ENCODE measurements around the gene KNSTRN.

KNSTRN gene

GRCh38 chr15:40346579-40347558 is 35.7 kb upstream of the KNSTRN start:
- no peak for DNase-seq

DNA sequence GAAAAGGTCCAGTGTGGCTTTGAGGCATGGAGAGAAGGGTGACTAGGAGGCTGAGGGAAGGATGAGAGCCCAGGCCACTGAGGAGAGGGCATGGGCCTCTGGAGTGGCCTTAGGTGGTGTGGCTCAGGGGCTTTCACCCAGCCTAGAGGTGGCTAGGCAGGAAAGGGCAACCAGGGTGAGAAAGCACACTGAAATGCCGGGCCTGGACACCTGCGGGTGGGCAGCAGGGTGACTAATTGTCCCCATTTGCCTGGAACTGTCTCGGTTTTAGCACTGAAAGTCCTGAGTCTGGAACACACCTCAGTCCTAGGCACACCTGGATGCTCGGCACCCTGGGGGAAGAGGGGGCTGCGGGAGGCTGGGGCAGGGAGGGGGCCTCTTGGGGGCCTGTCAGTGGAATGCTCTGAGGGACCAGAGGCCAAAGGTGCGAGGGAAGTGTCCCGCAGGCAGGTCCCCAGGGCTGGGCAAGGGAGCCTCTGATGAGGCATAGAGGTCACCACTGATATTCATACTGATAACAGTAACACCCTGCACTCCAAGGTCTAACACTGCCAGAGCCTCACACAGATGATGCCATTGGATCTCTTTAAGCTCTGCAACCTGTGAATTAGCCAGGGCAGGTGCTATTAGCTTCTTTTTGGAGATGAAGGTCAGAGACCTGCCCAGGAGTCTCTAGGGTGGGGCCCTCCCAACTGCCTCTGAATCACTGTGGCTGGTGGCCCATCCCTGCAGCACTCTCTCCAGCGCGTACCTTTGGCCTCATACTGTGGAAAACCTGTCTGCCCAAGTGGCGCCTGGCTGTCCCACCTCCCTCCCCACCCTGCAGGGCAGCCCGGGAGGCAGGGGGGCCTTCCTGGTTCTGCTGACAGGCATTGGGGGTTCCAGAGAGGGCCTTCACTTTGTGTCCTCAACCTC is 34.7 kb upstream of the KNSTRN start:
- DNase-seq: no peak

- DNase-seq: no peak
Measured at GRCh38 chr15:40348474-40348870, 34.0 kb upstream of the KNSTRN start.

- DNase-seq: no peak
Measured at GRCh38 chr15:40349163-40349562, 33.4 kb upstream of the KNSTRN start.

- DNase-seq: no peak
Measured at GRCh38 chr15:40352281-40352901, 30.1 kb upstream of the KNSTRN start.

DNA sequence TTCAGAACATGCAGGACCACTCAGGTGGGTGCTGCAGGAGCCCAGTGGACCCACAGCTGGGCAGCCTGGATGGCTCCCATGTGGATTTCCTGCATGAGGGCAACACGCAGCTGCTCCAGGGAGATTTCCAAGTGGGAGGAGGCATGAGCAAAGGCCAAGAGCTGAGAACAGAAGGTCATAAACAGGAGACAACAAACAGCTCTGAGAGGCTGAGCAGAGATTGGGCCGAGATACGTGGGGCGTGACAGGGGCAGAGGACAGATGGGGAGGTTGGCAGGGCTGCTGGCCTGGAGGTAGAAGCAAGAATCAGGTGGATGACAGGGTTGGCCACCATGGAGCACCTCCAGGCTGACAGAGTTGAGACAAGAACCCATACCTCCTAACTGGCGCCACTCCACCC is 28.8 kb upstream of the KNSTRN start:
- DNase-seq: no peak

- DNase-seq: peak; percentile 85
Measured at GRCh38 chr15:40354408-40355171, 27.9 kb upstream of the KNSTRN start.

DNA sequence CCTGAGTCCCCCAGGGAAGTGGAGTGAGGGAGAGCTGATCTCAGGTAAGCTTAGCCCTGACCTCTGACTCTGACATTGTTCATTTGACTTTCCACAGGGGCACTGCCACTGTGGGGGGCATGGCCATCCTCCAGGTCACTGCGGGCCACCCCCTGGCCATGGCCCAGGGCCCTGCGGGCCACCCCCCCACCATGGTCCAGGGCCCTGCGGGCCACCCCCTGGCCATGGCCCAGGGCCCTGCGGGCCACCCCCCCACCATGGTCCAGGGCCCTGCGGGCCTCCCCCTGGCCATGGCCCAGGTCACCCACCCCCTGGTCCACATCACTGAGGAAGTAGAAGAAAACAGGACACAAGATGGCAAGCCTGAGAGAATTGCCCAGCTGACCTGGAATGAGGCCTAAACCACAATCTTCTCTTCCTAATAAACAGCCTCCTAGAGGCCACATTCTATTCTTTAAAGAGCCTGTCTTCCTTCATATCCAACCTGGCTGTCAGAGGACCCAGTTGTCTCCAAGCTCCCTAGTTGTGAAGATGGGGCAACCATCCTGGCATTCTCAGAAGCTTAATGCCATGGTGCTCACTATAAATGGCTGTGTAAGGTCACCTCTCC is 26.4 kb upstream of the KNSTRN start:
- DNase-seq: no peak

GRCh38 chr15:40357246-40357645 is 25.3 kb upstream of the KNSTRN start:
- no peak for DNase-seq

GRCh38 chr15:40357723-40358470 is 24.6 kb upstream of the KNSTRN start, which contains the start of gene DISP2:
TSS of gene DISP2 (plus strand) at chr15:40358219. CDS start at chr15:40358322, 103 bp downstream.
- peak; percentile 77 for DNase-seq

DNA sequence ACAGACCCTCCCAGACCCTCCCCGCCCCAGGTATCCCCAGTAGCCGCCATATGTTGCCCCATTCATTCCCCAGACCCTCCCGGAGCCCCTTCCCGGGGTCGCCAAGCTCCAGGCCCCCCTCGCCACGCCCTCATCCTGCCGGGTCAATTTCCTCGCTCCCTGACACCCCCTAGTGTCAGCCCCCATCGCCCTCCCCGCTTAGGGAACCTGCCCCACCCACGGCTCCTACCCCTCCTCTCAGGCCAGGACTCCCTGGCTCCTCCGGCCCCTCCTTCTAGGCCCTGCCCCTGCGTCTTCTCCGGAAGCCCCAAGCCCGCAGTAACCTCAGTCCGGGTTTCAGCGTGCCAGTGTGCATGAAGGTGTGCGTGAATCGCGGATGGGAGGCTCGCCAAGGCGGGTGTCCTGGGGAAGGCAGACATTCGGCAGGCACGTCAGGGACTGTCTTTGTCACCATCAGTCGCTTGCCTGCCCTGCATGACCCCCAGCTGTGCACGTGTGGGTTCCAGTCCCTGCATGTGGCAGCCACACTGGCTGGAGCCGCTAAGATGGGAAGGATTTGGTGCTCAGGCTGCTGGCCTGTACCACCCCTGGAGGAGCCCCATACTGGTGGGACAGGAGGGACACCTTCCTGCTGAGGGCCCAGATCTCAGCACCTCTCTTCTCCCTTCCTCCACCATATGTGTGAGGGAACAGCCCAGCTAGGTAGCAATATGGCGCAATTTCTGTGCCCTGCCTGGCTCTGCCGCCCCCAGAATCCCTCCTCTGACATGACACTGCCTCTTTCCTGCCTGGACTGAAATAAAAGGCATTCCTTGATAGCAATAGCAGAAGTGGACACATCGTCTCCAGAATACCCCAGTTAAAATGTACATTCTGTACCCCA is 23.8 kb upstream of the KNSTRN start:
- no peak for DNase-seq

DNA sequence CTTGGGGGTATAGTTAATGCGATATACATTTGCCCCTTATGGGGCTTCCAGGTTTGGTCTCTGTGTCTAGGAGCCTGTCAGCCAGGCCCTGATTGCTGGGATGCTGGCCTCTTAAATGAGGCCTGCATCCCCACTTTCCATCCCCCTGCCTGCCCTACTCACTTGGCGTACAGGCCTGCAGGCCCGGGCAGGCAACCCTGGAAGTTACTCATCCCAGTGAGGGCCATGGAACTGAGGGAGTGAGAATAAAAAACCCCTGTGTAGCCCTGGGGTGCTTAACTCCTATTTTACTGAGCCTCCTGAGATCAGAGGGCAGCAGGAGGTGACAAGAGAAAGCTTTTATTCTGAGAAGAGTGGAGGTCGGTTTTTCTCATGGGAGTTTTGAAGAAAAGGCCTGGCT is 22.5 kb upstream of the KNSTRN start:
- no peak for DNase-seq

DNA sequence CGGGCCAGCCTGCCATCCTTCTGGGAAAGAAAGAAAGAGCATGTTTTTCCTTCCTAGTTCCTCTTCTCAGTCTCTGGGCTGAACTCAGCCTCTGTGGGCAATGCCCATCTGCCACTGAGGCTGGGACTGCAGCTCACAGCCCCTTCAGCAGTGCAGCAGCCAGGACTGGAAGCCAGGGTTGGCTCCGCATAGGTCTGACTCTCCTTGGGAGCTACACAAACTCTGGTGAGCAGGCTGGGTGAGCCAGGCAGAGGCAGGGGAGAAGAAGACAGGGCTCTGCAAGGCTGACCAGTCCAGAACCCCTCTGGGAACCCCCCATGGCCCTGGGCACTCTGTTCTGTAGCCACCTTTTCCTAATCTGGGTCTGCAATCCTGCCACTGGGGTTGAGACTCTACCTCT is 20.9 kb upstream of the KNSTRN start:
- DNase-seq: no peak

DNA sequence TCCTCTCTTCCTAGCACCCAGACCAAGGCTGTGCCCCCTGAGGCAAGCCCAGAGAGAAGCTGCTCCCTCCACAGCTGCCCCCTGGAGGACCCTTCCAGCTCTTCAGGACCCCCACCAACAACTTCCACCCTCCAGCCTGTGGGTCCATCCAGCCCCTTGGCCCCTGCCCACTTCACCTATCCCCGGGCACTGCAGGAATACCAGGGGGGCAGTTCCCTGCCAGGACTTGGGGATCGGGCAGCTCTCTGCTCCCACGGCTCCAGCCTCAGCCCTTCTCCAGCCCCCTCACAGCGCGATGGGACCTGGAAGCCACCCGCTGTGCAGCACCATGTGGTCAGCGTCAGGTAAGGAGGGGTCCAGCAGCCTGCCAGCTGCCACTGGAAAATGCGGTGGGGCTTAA is 18.9 kb upstream of the KNSTRN start:
- no peak for DNase-seq

DNA sequence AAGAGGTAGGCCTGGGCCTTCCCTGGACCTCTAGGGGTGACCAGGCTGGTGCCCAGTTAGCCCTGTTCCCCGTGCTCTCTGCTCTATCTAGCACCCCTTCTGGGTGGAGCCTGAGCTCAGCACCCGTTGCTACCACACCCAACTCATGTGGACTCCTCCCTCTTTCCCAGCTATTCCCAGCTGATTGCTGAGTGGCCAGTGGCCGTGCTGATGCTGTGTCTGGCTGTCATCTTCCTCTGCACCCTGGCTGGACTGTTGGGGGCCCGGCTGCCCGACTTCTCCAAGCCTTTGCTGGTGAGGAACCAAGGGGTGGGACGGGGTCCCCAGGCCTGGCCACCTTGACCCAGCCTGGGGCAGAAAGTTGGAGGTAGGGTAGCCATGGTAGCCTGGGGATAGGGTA is 18.3 kb upstream of the KNSTRN start:
- DNase-seq: no peak

DNA sequence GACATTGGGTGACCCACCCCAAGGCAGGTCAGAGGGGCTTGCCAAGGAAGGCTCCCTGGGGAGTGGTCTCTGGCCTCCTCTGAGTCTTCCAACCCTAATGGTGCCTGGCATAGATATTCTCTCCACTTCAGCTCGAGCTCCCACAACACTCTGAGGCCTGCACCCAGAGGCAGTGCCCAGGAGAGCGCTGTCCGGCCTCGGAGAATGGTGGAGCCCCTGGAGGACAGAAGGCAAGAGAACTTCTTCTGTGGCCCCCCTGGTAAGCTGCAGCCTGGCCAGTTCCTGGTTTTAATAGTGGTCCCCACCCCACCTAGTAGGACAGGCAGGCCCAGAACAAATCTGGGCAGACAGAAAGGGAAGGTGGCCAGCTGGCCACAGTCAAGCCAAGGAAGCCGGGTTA is 17.5 kb upstream of the KNSTRN start:
- no peak for DNase-seq

GRCh38 chr15:40365624-40366456 is 16.7 kb upstream of the KNSTRN start:
- DNase-seq: no peak

DNA sequence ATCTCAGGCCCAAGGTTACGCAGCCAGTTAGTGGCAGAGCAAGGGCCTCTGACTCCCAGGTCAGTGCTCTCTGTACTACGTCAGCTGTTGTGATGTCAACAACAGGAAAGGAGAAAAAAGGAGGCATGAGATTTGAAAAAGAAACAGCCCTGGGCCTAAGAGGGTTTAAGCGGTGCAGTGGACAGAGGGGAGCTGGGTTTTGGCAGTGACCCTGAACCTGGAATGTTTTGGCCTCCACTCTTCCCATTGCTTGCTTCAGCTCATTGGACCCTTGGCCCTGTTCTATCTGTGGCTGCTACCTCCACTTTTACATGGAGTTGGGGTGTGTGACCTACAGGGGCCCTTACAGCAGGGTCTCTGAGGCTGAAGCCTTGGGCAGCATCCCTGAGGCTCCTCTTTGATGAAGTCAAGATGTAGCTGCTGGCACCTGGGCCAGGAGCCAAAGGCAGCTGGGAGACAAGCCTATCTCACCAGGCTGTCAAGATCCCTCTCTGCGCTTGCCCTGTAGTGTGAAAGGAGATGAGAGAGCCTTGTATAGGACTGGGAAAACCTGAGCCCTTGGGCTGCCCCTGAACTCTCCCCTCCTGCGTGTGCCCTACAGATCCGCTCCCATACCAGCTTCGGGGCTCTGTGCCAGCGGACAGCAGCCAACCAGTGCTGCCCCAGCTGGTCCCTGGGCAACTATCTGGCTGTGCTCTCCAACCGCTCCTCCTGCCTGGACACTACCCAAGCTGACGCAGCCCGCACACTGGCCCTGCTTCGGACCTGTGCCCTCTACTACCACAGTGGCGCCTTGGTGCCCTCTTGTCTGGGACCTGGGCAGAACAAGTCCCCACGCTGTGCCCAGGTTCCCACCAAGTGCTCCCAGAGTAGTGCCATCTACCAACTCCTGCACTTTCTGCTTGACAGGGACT is 15.8 kb upstream of the KNSTRN start:
- no peak for DNase-seq

Data from fibroblast of skin of right biceps (primary cell).